ENCODE measurements around the gene CCDC9. TPM values are rescaled to one million over a fixed set of nuclear protein-coding genes. Genes with fewer than 3 reads are reported as not detected.

The CCDC9 gene
- total and polyA plus RNA-seq, 2 of the 13 experiments (the other 11 are each of a cell fraction or from before 2014, with no cell fraction given) = 2.9 to 6.3 TPM

GRCh38 chr19:47240996-47241918 lies 15.1 kb upstream of the CCDC9 start (continued):
- TF ChIP-seq ZNF34 (CRISPR knock-in tag; IDR thresholded peaks at IDR 0.05; ENCODE audit: borderline replicate concordance) (no peak), ZC3H13 (CRISPR knock-in tag; IDR thresholded peaks at IDR 0.05) (peak; percentile 61; the same call in 1 of the 2 replicates), NR1H2 (CRISPR knock-in tag; IDR thresholded peaks at IDR 0.05; ENCODE audit: borderline replicate concordance, low read depth) (no peak), MED1 (CRISPR knock-in tag; IDR thresholded peaks at IDR 0.05) (no peak), ZXDC (CRISPR knock-in tag; IDR thresholded peaks at IDR 0.05) (no peak), HBP1 (CRISPR knock-in tag; IDR thresholded peaks at IDR 0.05; ENCODE audit: low read depth) (no peak), FOXO1 (CRISPR knock-in tag; IDR thresholded peaks at IDR 0.05) (no peak), ZNF616 (CRISPR knock-in tag; IDR thresholded peaks at IDR 0.05; ENCODE audit: low read depth) (no peak), ZNF17 (CRISPR knock-in tag; IDR thresholded peaks at IDR 0.05) (no peak), ZIK1 (CRISPR knock-in tag; IDR thresholded peaks at IDR 0.05; ENCODE audit: borderline replicate concordance, low read depth) (no peak), ZNF615 (CRISPR knock-in tag; IDR thresholded peaks at IDR 0.05; ENCODE audit: borderline replicate concordance) (no peak), CSRNP2 (CRISPR knock-in tag; conservative IDR thresholded peaks at IDR 0.05; ENCODE audit: low read depth) (peak; percentile 61; the same call in 1 of the 2 replicates), TBX2 (CRISPR knock-in tag; IDR thresholded peaks at IDR 0.05; ENCODE audit: borderline replicate concordance) (no peak), GFI1 (CRISPR knock-in tag; IDR thresholded peaks at IDR 0.05; ENCODE audit: borderline replicate concordance) (no peak), RFX5 (IDR thresholded peaks at IDR 0.05; ENCODE audit: low read depth, low read length) (peak; percentile 93), ZSCAN22 (CRISPR knock-in tag; IDR thresholded peaks at IDR 0.05) (no peak), ZNF691 (CRISPR knock-in tag; IDR thresholded peaks at IDR 0.05; ENCODE audit: borderline replicate concordance, low read depth) (no peak; the same call in 1 of the 2 replicates), ZNF24 (IDR thresholded peaks at IDR 0.05) (no peak), PHF5A (CRISPR knock-in tag; IDR thresholded peaks at IDR 0.05; ENCODE audit: low read depth, unreplicated experiment) (no peak), ZNF556 (CRISPR knock-in tag; IDR thresholded peaks at IDR 0.05; ENCODE audit: borderline replicate concordance) (no peak), ZNF282 (IDR thresholded peaks at IDR 0.05; ENCODE audit: partially characterized antibody) (no peak)
